HG02938 (cell line): ENCODE measurements around the gene STAT6.

ENCODE experiments used
- ATAC-seq: cut with Tn5 transposase; IDR thresholded peaks from one replicate; pipeline ENCODE4 v1.9.1; 2021; ENCODE audit warnings: mild to moderate bottlenecking, moderate library complexity; ENCODE audit not compliant: unreplicated experiment

The STAT6 gene

DNA sequence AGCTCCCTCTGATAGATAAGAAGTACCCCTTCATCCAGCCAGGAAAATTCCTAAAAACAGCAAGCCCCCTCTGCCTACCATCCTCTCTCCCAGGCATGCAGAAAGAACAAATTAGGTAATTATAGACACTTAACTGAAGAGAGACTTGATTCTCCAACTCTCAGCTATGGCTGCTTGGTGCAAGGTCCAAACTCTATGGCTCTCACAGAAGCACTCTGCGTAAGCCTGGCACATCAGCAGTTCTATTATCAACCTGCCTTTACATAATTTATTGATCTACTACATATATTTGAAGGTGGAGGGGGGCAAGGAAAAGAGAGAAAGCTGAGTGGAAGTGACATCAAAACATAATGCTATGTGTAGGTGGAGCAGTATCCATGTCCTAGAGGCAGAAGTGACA, 60.2 kb downstream of the STAT6 start:
- no peak for ATAC-seq

DNA sequence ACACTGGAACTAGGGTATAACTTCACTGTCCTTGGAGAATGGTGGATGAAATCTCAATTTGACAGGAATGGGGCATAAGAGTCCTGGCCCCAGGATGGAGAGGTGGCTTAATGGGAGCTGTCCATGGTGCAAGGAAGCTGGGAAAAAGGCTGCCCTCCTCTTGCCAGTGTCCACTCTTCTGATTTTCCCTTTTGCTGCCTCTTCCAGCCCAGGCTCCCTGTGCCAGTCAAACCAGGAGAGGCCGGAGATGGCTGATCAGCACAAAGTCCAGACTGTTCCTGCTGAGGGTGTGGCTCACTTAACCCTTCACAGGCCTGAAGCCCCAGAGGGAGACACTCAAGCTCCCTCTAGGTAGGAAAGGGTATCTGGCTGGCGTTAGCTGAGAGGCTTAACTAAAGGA, 61.3 kb downstream of the STAT6 start, which contains the start of gene MYO1A:
TSS of gene MYO1A (minus strand) at position 240 of the 400 bp plus-strand sequence. CDS start 1,806 bp downstream, outside the sequence.
- no peak for ATAC-seq

DNA sequence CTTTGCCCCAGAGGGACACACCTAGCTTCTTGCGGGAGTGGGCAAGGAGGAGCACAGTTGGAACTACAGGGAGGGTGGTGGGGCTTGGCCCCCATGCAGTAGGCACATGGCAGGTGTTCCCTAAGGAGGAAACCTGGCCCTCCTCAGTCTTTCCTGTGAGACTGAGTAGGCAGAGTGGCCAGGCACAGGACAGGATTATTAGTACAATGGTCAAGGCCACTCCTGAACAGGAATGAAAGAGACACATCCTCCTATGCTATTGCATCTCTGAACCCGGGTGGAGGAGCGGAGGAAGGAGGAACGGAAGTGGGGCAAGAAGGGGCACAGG, 62.1 kb downstream of the STAT6 start:
- no peak for ATAC-seq

DNA sequence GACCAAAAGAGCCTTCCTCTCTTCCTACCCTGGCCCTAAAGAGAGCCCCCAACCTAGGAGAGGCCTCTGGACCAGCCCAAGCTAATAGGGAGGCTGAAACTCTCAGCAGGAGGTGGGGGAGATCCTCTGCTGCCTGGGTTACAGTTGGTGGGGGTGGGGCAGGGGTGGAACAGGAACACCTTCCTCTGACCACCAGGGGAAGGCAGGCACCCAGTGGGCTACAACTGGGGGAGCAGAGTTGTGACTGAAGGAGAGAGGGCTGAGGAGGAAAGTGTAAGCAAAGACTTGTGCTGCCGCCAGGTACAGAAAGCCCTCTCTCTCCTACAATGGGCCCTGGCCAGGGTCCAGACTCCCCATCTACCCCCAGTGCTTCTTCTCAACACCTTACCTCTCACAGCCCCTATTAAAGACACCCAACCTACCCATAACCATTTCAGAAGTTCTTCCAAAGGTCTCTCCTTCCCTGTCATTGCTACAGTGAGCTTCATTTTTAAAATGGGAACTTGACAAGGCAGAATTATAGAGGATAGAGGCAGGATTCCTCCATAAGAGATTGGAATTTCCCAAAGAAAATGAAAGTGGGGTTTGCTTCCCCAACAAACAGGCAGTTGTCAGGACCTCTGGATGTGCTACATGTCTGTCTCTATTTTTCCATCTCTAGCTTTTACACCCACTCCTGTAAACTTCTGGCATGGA, 62.6 kb downstream of the STAT6 start:
- no peak for ATAC-seq

DNA sequence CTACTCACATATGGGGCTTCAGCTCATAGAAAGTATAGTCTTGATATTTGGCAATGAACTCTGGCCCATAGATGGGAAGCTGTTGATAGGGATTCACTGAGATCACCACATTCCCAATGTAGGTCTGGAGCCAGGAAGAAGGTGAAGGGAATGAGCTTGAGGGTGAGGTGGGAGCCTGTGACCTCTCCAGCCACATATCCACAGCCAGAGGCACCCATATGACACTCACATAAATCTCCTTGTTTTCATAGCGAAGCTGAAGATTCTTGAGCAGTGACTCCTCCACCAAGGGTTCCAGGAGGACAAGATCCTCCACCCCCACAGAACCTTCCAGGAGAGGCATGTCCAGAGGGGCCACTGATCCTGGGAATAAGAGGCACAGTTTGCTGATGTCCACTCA, 63.2 kb downstream of the STAT6 start:
- ATAC-seq = no peak

DNA sequence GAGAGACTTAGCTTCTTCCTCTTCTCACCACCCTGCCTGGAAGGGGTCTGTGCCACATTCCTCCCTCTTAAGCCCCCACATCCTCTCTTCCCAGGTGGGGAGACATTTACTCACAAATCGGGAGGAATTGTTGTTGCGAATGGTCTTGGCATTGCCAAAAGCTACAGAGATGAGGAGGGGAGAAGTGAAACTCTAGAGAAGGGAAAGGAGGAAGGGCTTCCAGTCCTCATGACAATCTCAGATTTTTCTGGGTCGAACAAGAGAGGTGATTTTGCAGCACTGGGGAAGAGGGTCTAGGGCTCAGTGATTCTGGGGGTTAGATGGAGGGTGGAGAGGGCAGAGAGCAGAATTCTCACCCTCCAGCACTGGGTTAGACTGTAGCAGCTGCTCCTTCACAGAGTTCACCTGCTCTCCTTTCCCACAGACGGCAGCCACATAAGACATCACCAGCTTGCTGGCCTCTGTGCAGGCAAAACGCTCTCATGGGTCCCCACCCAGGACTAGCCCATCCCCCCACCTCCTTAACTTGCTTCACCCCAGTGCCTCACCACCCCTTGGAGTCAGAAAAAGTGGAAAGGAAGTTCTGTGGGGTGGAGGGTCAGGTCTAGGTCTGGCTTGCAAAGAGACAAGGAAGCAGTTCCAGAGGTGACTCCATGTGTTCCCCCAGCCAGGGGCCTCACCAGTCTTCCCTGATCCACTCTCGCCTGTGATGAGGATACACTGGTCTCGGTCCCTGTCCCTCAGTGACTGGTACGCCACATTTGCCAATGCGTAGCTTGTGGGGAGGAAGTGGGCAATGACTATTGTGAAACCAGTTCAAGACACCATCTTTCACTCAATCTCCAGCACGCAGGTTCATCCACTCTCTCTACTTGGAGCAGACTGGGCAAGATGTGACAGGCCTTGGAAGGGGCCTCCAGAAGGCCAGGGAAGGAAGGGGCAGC, 63.9 kb downstream of the STAT6 start:
- no peak for ATAC-seq

DNA sequence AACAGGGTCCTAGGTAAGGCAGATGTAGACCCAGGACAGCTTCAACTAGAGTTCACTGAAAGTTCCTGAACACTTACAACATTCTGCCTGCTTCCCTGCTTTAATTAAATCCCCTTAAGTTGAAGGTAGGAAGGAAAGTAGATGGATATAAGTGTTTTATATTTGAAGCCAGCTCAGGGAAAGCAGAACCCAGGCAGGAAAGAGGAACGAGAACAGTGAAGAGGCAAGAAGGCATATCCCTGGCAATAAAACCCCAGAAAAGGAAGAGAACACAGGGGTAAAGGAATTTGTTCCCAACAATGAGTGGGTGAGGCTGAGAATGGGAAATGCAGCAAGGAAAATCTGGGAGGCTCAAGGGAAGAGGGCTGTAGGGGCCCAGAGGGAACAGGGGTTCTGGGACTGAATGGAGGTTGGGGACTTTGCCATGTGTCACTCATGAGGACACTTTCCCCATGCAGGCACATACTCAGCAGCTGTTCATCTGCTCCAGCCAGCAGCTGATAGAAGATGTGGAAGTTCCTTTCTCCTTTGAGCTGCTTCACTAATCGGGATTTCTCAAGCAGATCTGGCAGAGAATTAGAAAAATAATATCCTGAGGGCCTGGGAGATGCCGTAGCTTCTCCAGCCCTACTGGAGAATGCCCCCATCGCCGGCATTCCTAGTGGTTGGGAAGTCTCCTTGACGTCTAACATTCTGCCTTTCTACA, 64.9 kb downstream of the STAT6 start:
- ATAC-seq = no peak
